Superior temporal gyrus (tissue), 1 donor: ENCODE measurements around the gene LMOD3.
A peak's percentile ranks its signal among the peaks of the same experiment; 100 is the strongest.

Source experiments
- DNase-seq: peaks from one replicate; pipeline ENCODE4 v3.0.0-alpha.2; 2016; ENCODE audit errors: extremely low spot score

LMOD3 gene

DNA sequence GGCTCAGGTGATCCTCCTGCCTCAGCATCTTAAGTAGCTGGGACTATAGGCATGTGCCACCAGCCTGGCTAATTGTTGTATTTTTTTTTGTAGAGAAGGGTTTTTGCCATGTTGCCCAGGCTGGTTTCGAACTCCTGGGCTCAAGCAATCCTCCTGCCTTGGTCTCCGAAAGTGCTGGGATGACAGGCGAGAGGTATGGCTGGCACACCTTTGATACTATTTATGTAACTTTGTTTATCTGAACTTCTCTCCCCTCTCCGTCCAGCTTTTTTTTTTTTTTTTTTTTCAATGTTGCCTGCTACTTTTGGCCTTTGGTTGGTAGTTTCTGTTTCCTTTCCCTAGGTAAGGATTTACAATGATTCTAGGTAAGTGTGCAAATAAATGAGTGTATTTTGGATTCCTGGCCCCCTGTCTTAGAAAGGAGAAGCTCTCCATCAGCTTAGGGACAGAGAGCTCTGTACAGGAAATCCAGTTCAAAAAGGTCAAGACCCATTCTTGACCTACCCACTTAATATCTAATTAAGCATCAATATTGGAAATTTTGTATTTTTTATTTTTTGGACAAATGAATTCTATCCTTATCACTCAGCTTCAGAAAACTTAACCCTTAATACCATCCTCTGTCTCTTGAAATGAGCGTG, 30.9 kb downstream of the LMOD3 start:
- DNase-seq = no peak

- DNase-seq = peak; percentile 36
Measured at GRCh38 chr3:69090021-69090420, 32.4 kb downstream of the LMOD3 start.

DNA sequence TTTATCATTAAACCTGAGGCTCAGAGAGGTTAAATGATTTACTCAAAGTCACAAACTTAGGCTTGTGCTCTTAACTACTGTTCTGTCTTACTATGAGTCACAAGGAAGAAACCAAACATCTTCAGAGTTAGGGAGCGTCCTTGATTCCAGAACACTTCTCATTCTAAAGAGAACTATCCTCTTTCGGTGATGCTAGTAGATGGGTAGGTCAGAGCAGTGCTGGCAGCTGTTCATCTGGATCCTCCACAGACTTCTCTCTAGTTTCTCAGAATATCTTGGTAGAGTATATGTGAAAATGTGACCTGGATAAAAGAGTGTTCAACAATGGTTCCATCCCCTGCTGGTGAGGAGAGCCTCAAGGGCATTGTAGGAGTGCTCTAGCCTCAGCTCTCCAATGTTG, 34.3 kb downstream of the LMOD3 start:
- DNase-seq = no peak

- no peak for DNase-seq
Measured at GRCh38 chr3:69087030-69087791, 35.2 kb downstream of the LMOD3 start.

GRCh38 chr3:69085833-69086722, 36.3 kb downstream of the LMOD3 start:
- DNase-seq = peak; percentile 86

GRCh38 chr3:69085168-69085832, 37.1 kb downstream of the LMOD3 start:
- DNase-seq = no peak

DNA sequence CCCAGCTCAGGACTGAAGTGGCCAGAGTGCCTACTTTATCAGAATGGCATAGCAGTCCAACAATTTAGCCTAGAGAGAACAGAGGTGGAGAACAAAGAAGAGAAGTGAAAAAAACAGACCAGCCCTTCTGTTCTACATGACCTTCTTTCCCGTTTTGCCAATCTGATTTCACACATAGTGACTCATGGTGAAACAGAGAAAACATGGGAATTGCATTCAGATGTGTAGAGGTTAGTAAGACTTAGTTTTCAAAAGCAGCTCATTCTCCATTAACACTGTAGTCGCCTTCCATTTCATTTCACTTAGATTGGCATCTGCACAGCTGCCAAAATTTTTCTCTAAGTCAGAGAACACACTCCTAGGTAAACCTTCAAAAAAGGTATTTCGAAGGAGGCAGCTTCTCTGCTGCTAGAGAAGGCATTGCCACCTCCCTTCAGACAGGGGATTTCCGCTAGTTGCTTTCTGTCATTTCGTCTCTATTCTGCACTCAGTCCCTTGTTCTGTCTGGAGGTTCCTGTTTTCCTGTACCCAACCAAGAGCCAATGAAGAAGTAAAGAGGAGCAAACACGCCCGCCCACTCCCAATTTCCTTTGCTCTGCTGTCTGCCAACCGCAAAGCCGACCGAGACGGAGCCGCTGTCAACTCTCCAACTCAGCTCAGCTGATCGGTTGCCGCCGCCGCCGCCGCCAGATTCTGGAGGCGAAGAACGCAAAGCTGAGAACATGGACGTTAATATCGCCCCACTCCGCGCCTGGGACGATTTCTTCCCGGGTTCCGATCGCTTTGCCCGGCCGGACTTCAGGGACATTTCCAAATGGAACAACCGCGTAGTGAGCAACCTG, 37.8 kb downstream of the LMOD3 start, which contains the start of gene ARL6IP5:
Gene ARL6IP5, plus strand, starts transcription at position 612 of the 842 bp plus-strand sequence. Its CDS starts 111 bp downstream, at position 723.
- peak; percentile 97 for DNase-seq

GRCh38 chr3:69082805-69083204, 39.6 kb downstream of the LMOD3 start:
- DNase-seq = peak; percentile 51

GRCh38 chr3:69082361-69082760, 40.0 kb downstream of the LMOD3 start:
- DNase-seq = no peak

DNA sequence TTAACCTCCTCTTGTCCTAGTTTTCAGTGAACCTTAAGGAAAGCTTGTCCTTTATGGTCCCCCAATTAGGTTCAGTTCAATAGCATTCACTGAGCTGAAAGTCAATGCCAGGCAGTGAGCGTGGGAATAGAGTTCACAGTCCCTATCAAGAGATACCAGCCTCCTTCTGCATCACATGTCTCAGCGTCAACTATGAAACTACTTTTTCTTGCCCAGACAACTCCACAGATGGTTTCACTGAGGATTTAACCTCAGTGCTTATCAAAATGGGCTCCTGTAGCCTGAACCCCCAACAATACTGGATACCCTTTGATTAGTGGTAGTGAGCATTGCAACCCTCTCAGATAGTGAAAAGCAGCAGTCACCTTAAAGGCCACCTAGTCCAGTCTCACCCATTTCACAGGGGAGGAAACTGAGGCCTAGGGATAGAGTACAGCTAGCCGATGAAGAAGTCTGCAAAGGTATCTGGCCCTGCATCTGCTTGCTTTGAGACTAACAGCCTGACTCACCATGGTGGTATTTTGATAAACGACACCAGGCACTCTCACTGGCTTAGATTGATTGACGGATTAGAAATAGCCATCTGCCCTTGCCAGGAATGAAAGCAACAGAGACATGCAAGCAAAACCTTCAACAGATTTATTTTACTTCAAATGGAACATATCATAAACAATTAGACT, 40.7 kb downstream of the LMOD3 start:
- no peak for DNase-seq

- DNase-seq = peak; percentile 90
Measured at GRCh38 chr3:69080233-69080920, 42.0 kb downstream of the LMOD3 start, which contains the start of gene UBA3. Gene UBA3, minus strand, starts transcription at chr3:69080365. Its CDS starts 12 bp downstream, at chr3:69080353.

DNA sequence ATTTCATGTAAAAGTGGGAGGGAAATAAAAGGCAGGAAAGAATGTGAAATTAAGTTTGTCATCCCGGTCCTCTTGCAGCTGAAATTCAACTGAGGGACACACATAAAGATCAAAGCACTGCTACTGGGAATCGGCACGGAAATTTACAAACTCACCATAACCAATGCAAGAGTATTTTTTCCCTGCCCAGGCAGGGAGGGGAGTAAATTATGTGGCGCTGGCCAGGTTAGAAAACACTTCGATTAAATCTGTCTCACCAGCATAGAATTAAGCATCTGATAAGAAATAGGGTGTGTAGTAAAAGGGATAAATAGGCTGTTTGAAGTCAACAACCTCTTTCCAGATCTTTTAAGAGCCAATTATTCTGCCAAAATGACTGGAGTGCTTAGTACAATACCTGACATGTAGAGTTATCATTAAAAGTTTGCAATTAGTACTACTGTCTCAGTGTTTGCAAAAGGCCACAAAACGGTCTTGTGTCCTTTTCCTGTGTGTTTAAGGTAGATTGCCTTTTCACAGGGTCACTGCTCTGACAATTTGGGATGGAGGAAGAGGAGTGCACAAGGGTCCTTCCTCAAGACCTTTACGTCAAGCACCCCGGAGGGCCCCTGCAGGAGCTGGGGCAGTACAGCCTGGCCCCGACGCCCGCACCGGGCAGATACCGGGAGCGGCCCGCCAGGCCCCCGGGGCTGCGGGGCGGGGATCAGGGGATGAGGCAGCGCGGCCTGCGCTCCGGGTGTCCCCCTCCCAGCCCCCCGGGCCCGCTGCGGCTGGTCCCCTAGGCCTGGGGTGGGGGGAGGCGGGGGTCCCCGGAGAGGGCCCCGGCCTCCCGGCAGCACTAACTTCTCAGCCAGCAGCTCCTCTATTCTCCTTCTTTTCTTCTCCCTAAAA, 42.9 kb downstream of the LMOD3 start:
- peak; percentile 53 for DNase-seq

DNA sequence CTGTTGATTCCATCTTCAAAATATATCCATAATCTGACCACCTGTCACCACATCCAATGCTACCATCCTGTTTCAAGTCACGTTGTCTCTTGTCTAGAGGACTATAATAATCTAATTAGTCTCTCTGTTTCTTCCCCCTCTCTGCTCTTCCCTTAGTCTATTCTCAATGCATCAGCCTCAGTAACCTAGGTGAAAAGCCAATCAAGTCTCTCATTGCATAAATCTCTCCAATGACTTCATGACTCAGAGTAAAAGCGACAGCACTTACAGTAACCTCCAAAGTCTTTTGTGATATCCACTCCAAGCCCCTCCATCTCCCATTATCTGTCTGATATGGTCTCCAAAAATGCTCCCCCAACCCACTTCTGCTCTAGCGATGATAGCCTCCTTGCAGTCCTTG, 49.5 kb downstream of the LMOD3 start:
- no peak for DNase-seq

DNA sequence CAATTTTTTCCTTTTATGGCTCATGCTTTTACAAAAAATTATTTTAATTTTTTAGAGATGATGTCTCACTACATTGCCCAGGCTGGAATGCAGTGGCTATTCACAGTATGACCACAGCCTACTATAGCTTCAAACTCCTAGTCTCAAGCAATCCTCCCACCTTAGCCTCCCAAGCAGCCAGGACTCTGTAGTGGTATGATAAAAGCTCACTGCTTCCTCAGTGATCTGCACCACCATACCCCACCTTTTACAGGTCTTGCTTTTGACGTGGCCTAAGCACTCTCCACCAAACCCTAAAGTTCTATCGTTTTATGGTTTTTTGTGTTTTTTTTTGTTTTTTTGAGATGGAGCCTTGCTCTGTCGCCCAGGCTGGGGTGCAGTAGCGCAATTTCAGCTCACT, 56.3 kb downstream of the LMOD3 start:
- DNase-seq = no peak

- DNase-seq = no peak
Measured at GRCh38 chr3:69065318-69065964, 57.0 kb downstream of the LMOD3 start.

GRCh38 chr3:69063636-69064035, 58.8 kb downstream of the LMOD3 start:
- no peak for DNase-seq

GRCh38 chr3:69059688-69060087, 62.7 kb downstream of the LMOD3 start:
- no peak for DNase-seq

- DNase-seq = no peak
Measured at GRCh38 chr3:69058947-69059224, 63.5 kb downstream of the LMOD3 start.
